ENCODE results near the gene MAG. TPM values are rescaled to one million over a fixed set of nuclear protein-coding genes. Genes with fewer than 3 reads are reported as not detected.

Gene MAG
- total RNA-seq, 2 donors from 2014 or later, result not detected

DNA sequence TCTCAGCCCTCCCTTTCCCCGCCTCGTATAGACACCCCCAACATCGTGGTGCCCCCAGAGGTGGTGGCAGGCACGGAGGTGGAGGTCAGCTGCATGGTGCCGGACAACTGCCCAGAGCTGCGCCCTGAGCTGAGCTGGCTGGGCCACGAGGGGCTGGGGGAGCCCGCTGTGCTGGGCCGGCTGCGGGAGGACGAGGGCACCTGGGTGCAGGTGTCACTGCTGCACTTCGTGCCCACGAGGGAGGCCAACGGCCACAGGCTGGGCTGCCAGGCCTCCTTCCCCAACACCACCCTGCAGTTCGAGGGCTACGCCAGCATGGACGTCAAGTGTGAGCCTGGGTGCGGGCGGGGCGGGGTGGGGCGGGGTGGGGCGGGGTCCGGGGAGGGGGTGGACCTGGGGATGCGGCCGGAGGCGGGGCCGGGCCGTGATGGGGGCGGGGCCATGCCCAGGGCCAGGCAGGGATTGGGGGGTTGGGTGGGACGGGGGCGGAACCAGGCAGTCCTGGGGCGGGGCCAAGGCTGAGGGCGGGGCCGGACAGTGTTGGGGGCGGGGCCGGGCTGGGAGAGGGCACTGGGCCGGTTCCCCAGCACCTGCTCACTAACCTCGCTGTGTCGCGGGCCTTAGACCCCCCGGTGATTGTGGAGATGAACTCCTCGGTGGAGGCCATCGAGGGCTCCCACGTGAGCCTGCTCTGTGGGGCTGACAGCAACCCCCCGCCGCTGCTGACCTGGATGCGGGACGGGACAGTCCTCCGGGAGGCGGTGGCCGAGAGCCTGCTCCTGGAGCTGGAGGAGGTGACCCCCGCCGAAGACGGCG, 7.8 kb downstream of the MAG start:
- DNase-seq (ENCODE audit: low spot score), result no peak
- H3K9me3 ChIP-seq, result no peaks in the 10 kb centered on the region
- no peaks in the 10 kb centered on the region for H3K27me3 ChIP-seq
- H3K4me1 ChIP-seq, result no peaks in the 10 kb centered on the region
- TF ChIP-seq, protein P1, sequence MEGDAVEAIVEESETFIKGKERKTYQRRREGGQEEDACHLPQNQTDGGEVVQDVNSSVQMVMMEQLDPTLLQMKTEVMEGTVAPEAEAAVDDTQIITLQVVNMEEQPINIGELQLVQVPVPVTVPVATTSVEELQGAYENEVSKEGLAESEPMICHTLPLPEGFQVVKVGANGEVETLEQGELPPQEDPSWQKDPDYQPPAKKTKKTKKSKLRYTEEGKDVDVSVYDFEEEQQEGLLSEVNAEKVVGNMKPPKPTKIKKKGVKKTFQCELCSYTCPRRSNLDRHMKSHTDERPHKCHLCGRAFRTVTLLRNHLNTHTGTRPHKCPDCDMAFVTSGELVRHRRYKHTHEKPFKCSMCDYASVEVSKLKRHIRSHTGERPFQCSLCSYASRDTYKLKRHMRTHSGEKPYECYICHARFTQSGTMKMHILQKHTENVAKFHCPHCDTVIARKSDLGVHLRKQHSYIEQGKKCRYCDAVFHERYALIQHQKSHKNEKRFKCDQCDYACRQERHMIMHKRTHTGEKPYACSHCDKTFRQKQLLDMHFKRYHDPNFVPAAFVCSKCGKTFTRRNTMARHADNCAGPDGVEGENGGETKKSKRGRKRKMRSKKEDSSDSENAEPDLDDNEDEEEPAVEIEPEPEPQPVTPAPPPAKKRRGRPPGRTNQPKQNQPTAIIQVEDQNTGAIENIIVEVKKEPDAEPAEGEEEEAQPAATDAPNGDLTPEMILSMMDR (IDR thresholded peaks at IDR 0.05), result no peak
- no peaks in the 10 kb centered on the region for H3K36me3 ChIP-seq
- no peak overlapping the region for H3K4me3 ChIP-seq
- H3K27ac ChIP-seq, result no peak overlapping the region

DNA sequence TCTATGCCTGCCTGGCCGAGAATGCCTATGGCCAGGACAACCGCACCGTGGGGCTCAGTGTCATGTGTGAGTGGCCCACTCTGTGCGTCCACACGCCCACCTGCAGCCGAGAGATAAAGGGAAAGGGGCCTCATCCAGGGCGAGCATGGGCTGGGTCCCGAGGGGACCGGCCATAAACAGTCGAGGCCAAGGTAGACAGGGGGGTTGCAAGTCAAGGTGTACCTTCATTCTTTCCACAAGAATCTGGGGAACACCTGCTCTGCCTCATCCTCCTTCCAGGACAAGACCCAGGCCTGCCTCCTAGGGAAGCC, 8.3 kb downstream of the MAG start:
- TF ChIP-seq, protein P1 (IDR thresholded peaks at IDR 0.05), result no peak
- H3K4me1 ChIP-seq, result no peaks in the 10 kb centered on the region
- H3K27ac ChIP-seq, result no peak overlapping the region
- no peaks in the 10 kb centered on the region for H3K27me3 ChIP-seq
- no peaks in the 10 kb centered on the region for H3K9me3 ChIP-seq
- no peaks in the 10 kb centered on the region for H3K36me3 ChIP-seq
- H3K4me3 ChIP-seq, result no peak overlapping the region
- no peak for DNase-seq (ENCODE audit: low spot score)

DNA sequence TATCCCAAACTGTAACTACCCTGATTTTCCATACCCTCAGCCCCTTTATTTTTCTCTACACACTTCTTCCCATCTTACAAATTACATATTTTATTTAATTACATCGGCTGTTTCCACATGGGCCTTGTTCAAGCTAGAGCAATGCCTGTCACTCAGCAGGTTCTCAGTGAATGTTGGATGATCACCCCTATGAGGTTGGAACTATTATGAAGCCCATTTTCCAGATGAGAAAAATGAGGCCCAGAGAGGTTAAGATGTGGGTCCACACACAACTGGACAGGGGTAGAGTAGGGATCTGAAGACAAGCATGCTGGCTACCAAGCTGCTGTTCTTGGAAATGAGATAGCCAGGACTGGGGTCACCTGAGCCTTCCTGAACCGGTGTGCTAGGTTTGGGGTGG, 10.0 kb downstream of the MAG start:
- Histone ChIP-seq H3K4me3 (no peak overlapping the region), H3K9me3 (no peaks in the 10 kb centered on the region), H3K4me1 (no peaks in the 10 kb centered on the region), H3K27me3 (no peaks in the 10 kb centered on the region), H3K27ac (no peak overlapping the region), H3K36me3 (no peaks in the 10 kb centered on the region)
- TF ChIP-seq, protein P1 (IDR thresholded peaks at IDR 0.05), result no peak
- DNase-seq (ENCODE audit: low spot score), result no peak

DNA sequence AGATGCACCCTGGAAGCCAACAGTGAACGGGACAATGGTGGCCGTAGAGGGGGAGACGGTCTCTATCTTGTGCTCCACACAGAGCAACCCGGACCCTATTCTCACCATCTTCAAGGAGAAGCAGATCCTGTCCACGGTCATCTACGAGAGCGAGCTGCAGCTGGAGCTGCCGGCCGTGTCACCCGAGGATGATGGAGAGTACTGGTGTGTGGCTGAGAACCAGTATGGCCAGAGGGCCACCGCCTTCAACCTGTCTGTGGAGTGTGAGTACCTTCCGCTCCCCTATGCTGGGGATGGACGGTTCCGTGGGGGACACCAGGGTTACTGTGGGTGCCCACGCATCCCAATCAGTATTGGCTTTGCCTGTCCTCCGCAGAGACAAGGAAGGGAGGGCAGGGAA, 10.5 kb downstream of the MAG start:
- no peaks in the 10 kb centered on the region for H3K36me3 ChIP-seq
- H3K27ac ChIP-seq, result no peak overlapping the region
- H3K4me1 ChIP-seq, result no peaks in the 10 kb centered on the region
- DNase-seq (ENCODE audit: low spot score), result no peak
- no peak overlapping the region for H3K4me3 ChIP-seq
- H3K9me3 ChIP-seq, result no peaks in the 10 kb centered on the region
- TF ChIP-seq, protein P1 (IDR thresholded peaks at IDR 0.05), result no peak
- no peaks in the 10 kb centered on the region for H3K27me3 ChIP-seq

DNA sequence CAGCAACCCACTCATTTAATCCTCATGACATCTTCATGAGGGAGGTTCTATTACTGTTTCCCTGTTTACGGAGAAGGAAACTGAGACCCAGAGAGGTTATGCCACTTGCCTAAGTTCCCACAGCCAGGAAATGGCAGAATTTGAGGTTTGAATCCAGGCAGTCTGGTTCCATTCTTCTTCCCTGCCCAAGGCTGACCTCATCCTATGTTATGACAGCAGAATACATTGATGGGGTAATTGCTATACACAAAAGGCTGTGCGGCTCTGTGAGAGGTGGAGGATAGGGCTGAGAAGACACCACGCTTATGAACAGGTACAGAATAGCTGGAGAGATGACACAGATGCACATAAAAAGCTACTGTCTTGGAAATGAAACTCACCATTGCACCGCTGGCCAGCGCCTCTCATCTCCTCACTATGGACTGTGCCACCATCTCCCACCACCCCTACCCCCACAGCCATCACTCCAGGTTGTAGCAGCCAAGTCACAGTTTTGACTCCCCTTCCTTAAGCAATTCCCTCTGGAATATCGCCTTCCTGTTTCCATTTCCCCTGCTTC, 11.5 kb downstream of the MAG start:
- no peak for DNase-seq (ENCODE audit: low spot score)
- Histone ChIP-seq H3K36me3 (no peaks in the 10 kb centered on the region), H3K27ac (no peak overlapping the region), H3K4me3 (no peak overlapping the region), H3K9me3 (no peaks in the 10 kb centered on the region), H3K27me3 (no peaks in the 10 kb centered on the region), H3K4me1 (no peaks in the 10 kb centered on the region)
- TF ChIP-seq, protein P1 (IDR thresholded peaks at IDR 0.05), result no peak

DNA sequence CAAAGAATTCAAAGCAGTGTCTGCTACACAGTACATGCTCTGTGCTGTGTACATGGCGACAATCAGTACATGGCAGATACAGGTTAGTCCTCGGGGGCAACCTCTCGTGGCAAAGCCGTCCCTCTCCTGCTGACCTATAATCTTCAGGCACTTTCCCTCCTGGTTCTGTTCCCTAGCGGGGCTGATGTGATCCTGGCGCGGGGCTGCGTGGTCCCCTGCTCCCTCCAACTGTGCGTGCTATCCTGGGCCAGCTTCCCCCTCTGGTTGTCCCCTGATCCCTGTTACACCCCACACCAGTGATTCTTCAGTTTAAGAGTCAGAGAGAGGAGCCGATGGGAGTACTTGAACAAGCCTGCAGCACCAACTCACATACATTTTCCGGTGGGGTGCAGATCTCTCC, 12.1 kb downstream of the MAG start:
- Histone ChIP-seq H3K9me3 (no peaks in the 10 kb centered on the region), H3K36me3 (no peaks in the 10 kb centered on the region), H3K4me1 (no peaks in the 10 kb centered on the region), H3K27me3 (no peaks in the 10 kb centered on the region), H3K4me3 (no peak overlapping the region), H3K27ac (no peak overlapping the region)
- no peak for DNase-seq (ENCODE audit: low spot score)
- TF ChIP-seq, protein P1 (IDR thresholded peaks at IDR 0.05), result no peak
